ENCODE results near the gene TAS2R1. TPM values are rescaled to one million over a fixed set of nuclear protein-coding genes. Genes with fewer than 3 reads are reported as not detected.

TAS2R1 gene
- polyA plus RNA-seq, 1 of the 3 experiments (the other 2 are of a cell fraction), result not detected

GRCh38 chr5:9596824-9597223 lies 33.3 kb downstream of the TAS2R1 start:
- Histone ChIP-seq H3K79me2 (ENCODE audit: insufficient read depth) (no peaks in the 10 kb centered on the region), H3K27me3 (ENCODE audit: insufficient read depth) (no peaks in the 10 kb centered on the region), H3K9me2 (no peaks in the 10 kb centered on the region), H3K9ac (no peak overlapping the region), H3K9me3 (no peaks in the 10 kb centered on the region), H3K4me2 (no peak overlapping the region), H3K36me3 (replicated peaks in 1 of 2; ENCODE audit: control insufficient read depth in 1 of 2, insufficient read depth in 2 of 2, low read length in 1 of 2) (no peaks in the 10 kb centered on the region), H3K27ac (ENCODE audit: low read depth in 2 of 2, low read length in 1 of 2) (no peak overlapping the region), H4K20me1 (ENCODE audit: insufficient read depth) (no peaks in the 10 kb centered on the region), H3K4me1 (ENCODE audit: control insufficient read depth in 1 of 2, insufficient read depth in 2 of 2, low read depth in 1 of 2, low read length in 1 of 2) (peaks cover 0 to 5% of the 10 kb centered on the region in 2 experiments; a peak in 1 of 4 replicates), H3K4me3 (ENCODE audit: low read depth in 2 of 2, low read length in 1 of 2) (no peak overlapping the region), H3F3A (replicated peaks; ENCODE audit: insufficient read depth) (no peaks in the 10 kb centered on the region), H2AFZ (ENCODE audit: low read depth) (no peak overlapping the region)
- DNase-seq, result peak; percentile 30
- WGBS (ENCODE audit: low lambda C conversion rate), result 11% methylated on average over 4 of the region's 4 CpGs
- TF ChIP-seq EP300 (IDR thresholded peaks at IDR 0.05; ENCODE audit: borderline replicate concordance in 1 of 2, low read depth in 1 of 2, low read length in 1 of 2), result no peak
- TF ChIP-seq CHD2 (IDR thresholded peaks at IDR 0.05; ENCODE audit: low read length, partially characterized antibody), result no peak
- no peak for TF ChIP-seq TEAD4 (IDR thresholded peaks at IDR 0.05; ENCODE audit: borderline replicate concordance, insufficient read depth)
- TF ChIP-seq GABPA (IDR thresholded peaks at IDR 0.05; ENCODE audit: low read depth), result no peak
- no peak for TF ChIP-seq ELF1 (IDR thresholded peaks at IDR 0.05)
- TF ChIP-seq, protein P1, sequence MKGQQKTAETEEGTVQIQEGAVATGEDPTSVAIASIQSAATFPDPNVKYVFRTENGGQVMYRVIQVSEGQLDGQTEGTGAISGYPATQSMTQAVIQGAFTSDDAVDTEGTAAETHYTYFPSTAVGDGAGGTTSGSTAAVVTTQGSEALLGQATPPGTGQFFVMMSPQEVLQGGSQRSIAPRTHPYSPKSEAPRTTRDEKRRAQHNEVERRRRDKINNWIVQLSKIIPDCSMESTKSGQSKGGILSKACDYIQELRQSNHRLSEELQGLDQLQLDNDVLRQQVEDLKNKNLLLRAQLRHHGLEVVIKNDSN (IDR thresholded peaks at IDR 0.05; ENCODE audit: borderline replicate concordance, low read depth), result no peak
- TF ChIP-seq, protein P2, sequence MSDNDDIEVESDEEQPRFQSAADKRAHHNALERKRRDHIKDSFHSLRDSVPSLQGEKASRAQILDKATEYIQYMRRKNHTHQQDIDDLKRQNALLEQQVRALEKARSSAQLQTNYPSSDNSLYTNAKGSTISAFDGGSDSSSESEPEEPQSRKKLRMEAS (IDR thresholded peaks at IDR 0.05; ENCODE audit: low read depth), result no peak
- no peak for TF ChIP-seq IRF3 (IDR thresholded peaks at IDR 0.05; ENCODE audit: low read depth, low read length)
- TF ChIP-seq RAD21 (IDR thresholded peaks at IDR 0.05; ENCODE audit: low read length), result no peak
- TF ChIP-seq SMC3 (IDR thresholded peaks at IDR 0.05; ENCODE audit: low read depth, low read length), result no peak
- no peak for TF ChIP-seq FOXJ3 (CRISPR knock-in tag; IDR thresholded peaks at IDR 0.05)
- TF ChIP-seq TAF1 (IDR thresholded peaks at IDR 0.05; ENCODE audit: borderline replicate concordance, low read depth, low read length), result no peak
- CTCF ChIA-PET, result interaction anchor here (1.5 kb wide), 1 partner anchor 16 kb away, joined by 8 read pairs; no protein-coding TSS in a partner anchor
- POLR2A ChIA-PET, result no interaction called here

- CTCF ChIA-PET, result interaction anchor here (1.5 kb wide), 1 partner anchor 15 kb away, joined by 8 read pairs; no protein-coding TSS in a partner anchor
- Histone ChIP-seq H3K4me3 (ENCODE audit: low read depth in 2 of 2, low read length in 1 of 2) (no peak overlapping the region), H3K9ac (no peak overlapping the region), H3K36me3 (replicated peaks in 1 of 2; ENCODE audit: control insufficient read depth in 1 of 2, insufficient read depth in 2 of 2, low read length in 1 of 2) (no peaks in the 10 kb centered on the region), H3F3A (replicated peaks; ENCODE audit: insufficient read depth) (no peaks in the 10 kb centered on the region), H2AFZ (ENCODE audit: low read depth) (no peak overlapping the region), H3K79me2 (ENCODE audit: insufficient read depth) (no peaks in the 10 kb centered on the region), H3K9me2 (no peaks in the 10 kb centered on the region), H3K9me3 (no peaks in the 10 kb centered on the region), H3K27me3 (ENCODE audit: insufficient read depth) (no peaks in the 10 kb centered on the region), H4K20me1 (ENCODE audit: insufficient read depth) (no peaks in the 10 kb centered on the region), H3K27ac (ENCODE audit: low read depth in 2 of 2, low read length in 1 of 2) (no peak overlapping the region), H3K4me2 (no peak overlapping the region), H3K4me1 (ENCODE audit: control insufficient read depth in 1 of 2, insufficient read depth in 2 of 2, low read depth in 1 of 2, low read length in 1 of 2) (peaks cover 0 to 5% of the 10 kb centered on the region in 2 experiments; a peak in 1 of 4 replicates)
- 51% methylated on average over 6 of the region's 6 CpGs for WGBS (ENCODE audit: low lambda C conversion rate)
- TF ChIP-seq GABPA (IDR thresholded peaks at IDR 0.05; ENCODE audit: low read depth) (no peak), RXRA (IDR thresholded peaks at IDR 0.05; ENCODE audit: borderline replicate concordance, low read depth) (no peak), TAF1 (IDR thresholded peaks at IDR 0.05; ENCODE audit: borderline replicate concordance, low read depth, low read length) (no peak), CHD2 (IDR thresholded peaks at IDR 0.05; ENCODE audit: low read length, partially characterized antibody) (no peak), TEAD4 (IDR thresholded peaks at IDR 0.05; ENCODE audit: borderline replicate concordance, insufficient read depth) (no peak), RFX5 (IDR thresholded peaks at IDR 0.05; ENCODE audit: low read length) (no peak)
- TF ChIP-seq, protein P1 (IDR thresholded peaks at IDR 0.05; ENCODE audit: borderline replicate concordance, low read depth), result no peak
- TF ChIP-seq, protein P3, sequence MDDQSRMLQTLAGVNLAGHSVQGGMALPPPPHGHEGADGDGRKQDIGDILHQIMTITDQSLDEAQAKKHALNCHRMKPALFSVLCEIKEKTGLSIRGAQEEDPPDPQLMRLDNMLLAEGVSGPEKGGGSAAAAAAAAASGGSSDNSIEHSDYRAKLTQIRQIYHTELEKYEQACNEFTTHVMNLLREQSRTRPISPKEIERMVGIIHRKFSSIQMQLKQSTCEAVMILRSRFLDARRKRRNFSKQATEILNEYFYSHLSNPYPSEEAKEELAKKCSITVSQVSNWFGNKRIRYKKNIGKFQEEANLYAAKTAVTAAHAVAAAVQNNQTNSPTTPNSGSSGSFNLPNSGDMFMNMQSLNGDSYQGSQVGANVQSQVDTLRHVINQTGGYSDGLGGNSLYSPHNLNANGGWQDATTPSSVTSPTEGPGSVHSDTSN (IDR thresholded peaks at IDR 0.05), result no peak
- TF ChIP-seq, protein P4, sequence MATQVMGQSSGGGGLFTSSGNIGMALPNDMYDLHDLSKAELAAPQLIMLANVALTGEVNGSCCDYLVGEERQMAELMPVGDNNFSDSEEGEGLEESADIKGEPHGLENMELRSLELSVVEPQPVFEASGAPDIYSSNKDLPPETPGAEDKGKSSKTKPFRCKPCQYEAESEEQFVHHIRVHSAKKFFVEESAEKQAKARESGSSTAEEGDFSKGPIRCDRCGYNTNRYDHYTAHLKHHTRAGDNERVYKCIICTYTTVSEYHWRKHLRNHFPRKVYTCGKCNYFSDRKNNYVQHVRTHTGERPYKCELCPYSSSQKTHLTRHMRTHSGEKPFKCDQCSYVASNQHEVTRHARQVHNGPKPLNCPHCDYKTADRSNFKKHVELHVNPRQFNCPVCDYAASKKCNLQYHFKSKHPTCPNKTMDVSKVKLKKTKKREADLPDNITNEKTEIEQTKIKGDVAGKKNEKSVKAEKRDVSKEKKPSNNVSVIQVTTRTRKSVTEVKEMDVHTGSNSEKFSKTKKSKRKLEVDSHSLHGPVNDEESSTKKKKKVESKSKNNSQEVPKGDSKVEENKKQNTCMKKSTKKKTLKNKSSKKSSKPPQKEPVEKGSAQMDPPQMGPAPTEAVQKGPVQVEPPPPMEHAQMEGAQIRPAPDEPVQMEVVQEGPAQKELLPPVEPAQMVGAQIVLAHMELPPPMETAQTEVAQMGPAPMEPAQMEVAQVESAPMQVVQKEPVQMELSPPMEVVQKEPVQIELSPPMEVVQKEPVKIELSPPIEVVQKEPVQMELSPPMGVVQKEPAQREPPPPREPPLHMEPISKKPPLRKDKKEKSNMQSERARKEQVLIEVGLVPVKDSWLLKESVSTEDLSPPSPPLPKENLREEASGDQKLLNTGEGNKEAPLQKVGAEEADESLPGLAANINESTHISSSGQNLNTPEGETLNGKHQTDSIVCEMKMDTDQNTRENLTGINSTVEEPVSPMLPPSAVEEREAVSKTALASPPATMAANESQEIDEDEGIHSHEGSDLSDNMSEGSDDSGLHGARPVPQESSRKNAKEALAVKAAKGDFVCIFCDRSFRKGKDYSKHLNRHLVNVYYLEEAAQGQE (IDR thresholded peaks at IDR 0.05; ENCODE audit: low read depth, low read length), result no peak
- POLR2A ChIA-PET, result no interaction called here
- no peak for DNase-seq
These were observed 33.9 kb downstream of the TAS2R1 start for GRCh38 chr5:9596171-9596780.

All from SK-N-SH (cell line).